HepG2 (cell line): ENCODE measurements around the gene SNX9. TPM values are rescaled to one million over a fixed set of nuclear protein-coding genes. Genes with fewer than 3 reads are reported as not detected.

Experiments used
- BRF2 ChIP-seq: sonication (generic); formaldehyde crosslinking; IDR thresholded peaks from 2 replicates; pipeline ENCODE4 v1.8.1; 2022; ENCODE audit warnings: mild to moderate bottlenecking, missing genetic modification reagents
- CENPX ChIP-seq: sonication (generic); formaldehyde crosslinking; IDR thresholded peaks from 2 replicates; pipeline ENCODE4 v1.9.0; 2021; ENCODE audit warnings: mild to moderate bottlenecking, missing genetic modification reagents, moderate library complexity
- ESRRA ChIP-seq: sonication (generic); formaldehyde crosslinking; IDR thresholded peaks from 2 replicates; pipeline ENCODE4 v1.5.1; 2020; ENCODE audit warnings: mild to moderate bottlenecking, low read depth, missing genetic modification reagents
- FOXK2 ChIP-seq: fragments of 450-650 bp; IDR thresholded peaks from 2 replicates; pipeline ENCODE4 v1.6.1; 2016
- GMEB1 ChIP-seq: sonication (generic); formaldehyde crosslinking; IDR thresholded peaks from 2 replicates; pipeline ENCODE4 v1.5.1; 2020; ENCODE audit warnings: missing genetic modification reagents, mild to moderate bottlenecking, borderline replicate concordance
- KAT2B ChIP-seq: fragments of 150-350 bp; IDR thresholded peaks from 2 replicates; pipeline ENCODE4 v1.6.1; 2014; ENCODE audit warnings: low read depth, low read length, borderline replicate concordance
- KDM4B ChIP-seq: sonication (generic); formaldehyde crosslinking; IDR thresholded peaks from 2 replicates; pipeline ENCODE4 v1.4.0; 2020; ENCODE audit warnings: missing genetic modification reagents
- KDM5B ChIP-seq: sonication (generic); formaldehyde crosslinking; IDR thresholded peaks from 2 replicates; pipeline ENCODE4 v1.4.0; 2020; ENCODE audit warnings: missing genetic modification reagents, mild to moderate bottlenecking, borderline replicate concordance
- MLXIP ChIP-seq: sonication (generic); formaldehyde crosslinking; IDR thresholded peaks from 2 replicates; pipeline ENCODE4 v1.9.0; 2021; ENCODE audit warnings: missing genetic modification reagents, borderline replicate concordance
- NAIF1 ChIP-seq: sonication (generic); formaldehyde crosslinking; IDR thresholded peaks from 2 replicates; pipeline ENCODE4 v1.5.0; 2020; ENCODE audit warnings: mild to moderate bottlenecking, missing genetic modification reagents, borderline replicate concordance
- RFX5 ChIP-seq: IDR thresholded peaks from 2 replicates; pipeline ENCODE4 v1.6.1; 2011; ENCODE audit warnings: low read depth, low read length, improper control_type of control experiment
- RORA ChIP-seq: sonication (generic); formaldehyde crosslinking; IDR thresholded peaks from 2 replicates; pipeline ENCODE4 v1.5.0; 2020; ENCODE audit warnings: mild to moderate bottlenecking, missing genetic modification reagents, moderate library complexity
- TAF1 ChIP-seq: sonication (generic); formaldehyde crosslinking; IDR thresholded peaks from 2 replicates; pipeline ENCODE4 v1.4.0; 2020; ENCODE audit warnings: missing genetic modification reagents
- YEATS4 ChIP-seq: sonication (generic); formaldehyde crosslinking; IDR thresholded peaks from 2 replicates; pipeline ENCODE4 v1.4.0; 2020; ENCODE audit warnings: missing genetic modification reagents, borderline replicate concordance
- ZFP41 ChIP-seq: sonication (generic); formaldehyde crosslinking; IDR thresholded peaks from 2 replicates; pipeline ENCODE4 v1.4.0; 2020; ENCODE audit warnings: mild to moderate bottlenecking, missing genetic modification reagents, borderline replicate concordance
- ZFP82 ChIP-seq: sonication (generic); formaldehyde crosslinking; IDR thresholded peaks from 2 replicates; pipeline ENCODE4 v1.5.1; 2020; ENCODE audit warnings: mild to moderate bottlenecking, missing genetic modification reagents, borderline replicate concordance
- ZNF501 ChIP-seq: sonication (generic); formaldehyde crosslinking; IDR thresholded peaks from 2 replicates; pipeline ENCODE4 v1.5.1; 2020; ENCODE audit warnings: mild to moderate bottlenecking, moderate library complexity, missing genetic modification reagents
- ZNF616 ChIP-seq: sonication (generic); formaldehyde crosslinking; IDR thresholded peaks from 2 replicates; pipeline ENCODE4 v1.5.0; 2020; ENCODE audit warnings: low read depth, mild to moderate bottlenecking, missing genetic modification reagents
- ZNF770 ChIP-seq: sonication (generic); formaldehyde crosslinking; IDR thresholded peaks from 2 replicates; pipeline ENCODE4 v1.5.0; 2020; ENCODE audit warnings: mild to moderate bottlenecking, missing genetic modification reagents
- ZSCAN25 ChIP-seq: sonication (generic); formaldehyde crosslinking; IDR thresholded peaks from 2 replicates; pipeline ENCODE4 v1.8.0; 2022; ENCODE audit warnings: mild to moderate bottlenecking, missing genetic modification reagents
- ZSCAN29 ChIP-seq: sonication (generic); formaldehyde crosslinking; conservative IDR thresholded peaks from 2 replicates; pipeline ENCODE4 v1.4.0; 2020; ENCODE audit warnings: mild to moderate bottlenecking, missing genetic modification reagents
- polyA plus RNA-seq, 8 experiments: library from polyadenylated mRNA; depleted of rRNA in 3 of 8; stranded (reverse) in 7 of 8; unstranded in 1 of 8; fragments of >200 nt; fragmentation: Illumina TruSeq in 4 of 8; extraction: Trizol in 4 of 8; gene quantifications; 2 replicates each; pipeline versions ENCODE4 v1.2.1 to v1.2.3, GENCODE V29; 2011 to 2016; ENCODE audit warnings: low read depth in 4 of 8, missing spikeins in 1 of 8, mixed read lengths in 1 of 8; ENCODE audit not compliant: insufficient read depth in 1 of 8
- total RNA-seq, 5 experiments: library from RNA; depleted of rRNA; stranded (reverse); fragments of >200 nt; fragmentation: Illumina TruSeq; extraction: Trizol; gene quantifications; 2 replicates each; pipeline ENCODE4 v1.2.3, GENCODE V29; 2016; ENCODE audit warnings: low read depth in 1 of 5

SNX9 gene
- total and polyA plus RNA-seq, 2 of the 13 experiments (the other 11 are each of a cell fraction or from before 2014, with no cell fraction given), result 21.9 to 36.0 TPM

GRCh38 chr6:157985378-157986155 lies 162.5 kb downstream of the SNX9 start (continued):
- TF ChIP-seq GMEB1 (peak; percentile 56), ZFP41 (CRISPR knock-in tag) (no peak), ZNF501 (CRISPR knock-in tag) (no peak; the same call in 1 of the 2 replicates), NAIF1 (CRISPR knock-in tag) (peak; percentile 88; the same call in 1 of the 2 replicates), ZFP82 (CRISPR knock-in tag) (peak; percentile 22; the same call in 1 of the 2 replicates), ZNF770 (CRISPR knock-in tag) (no peak), RORA (CRISPR knock-in tag) (peak; percentile 87; the same call in 1 of the 2 replicates), KDM5B (no peak), ZSCAN25 (CRISPR knock-in tag) (peak; percentile 70; the same call in 1 of the 2 replicates), ZNF616 (CRISPR knock-in tag) (0 out of 2 replicates have a peak, but pooled peaks have one; percentile 77), MLXIP (no peak), CENPX (CRISPR knock-in tag) (peak; percentile 80; the same call in 1 of the 2 replicates), ZSCAN29 (CRISPR knock-in tag) (0 out of 2 replicates have a peak, but pooled peaks have one; percentile 64), YEATS4 (CRISPR knock-in tag) (peak; percentile 76; the same call in 1 of the 2 replicates), RFX5 (no peak), KDM4B (CRISPR knock-in tag) (peak; percentile 97), BRF2 (CRISPR knock-in tag) (peak; percentile 97; the same call in 1 of the 2 replicates), KAT2B (no peak), FOXK2 (peak; percentile 97), TAF1 (no peak; the same call in 1 of the 2 replicates), ESRRA (no peak; the same call in 1 of the 2 replicates)
